HepG2 (cell line): ENCODE results near the gene OCIAD2. TPM values are rescaled to one million over a fixed set of nuclear protein-coding genes. Genes with fewer than 3 reads are reported as not detected.

Experiments used
- ATAC-seq: fragments of 200-7000 bp; cut with Tn5 transposase; 3 replicates; pipeline ENCODE4 v1.9.1; 2020; ENCODE audit warnings: mild to moderate bottlenecking, moderate library complexity
- BruUV-seq: library from RNA; stranded (reverse); fragments of 400-500 nt; replicated peaks from 2 replicates; lab custom pipeline; 2021; lab: Mats Ljungman, UMichigan
- CTCF ChIA-PET: fragments of 300-600 bp; formaldehyde crosslinking; extraction: SDS; loops from one replicate; lab custom pipeline; 2021; ENCODE audit warnings: low total read pairs, inconsistent platforms, low intra/inter-chr PET ratio; lab: Yijun Ruan, JAX
- POLR2A ChIA-PET: fragments of 350-600 bp; sonication (Branson Sonifier 250); formaldehyde crosslinking; loops from one replicate; lab custom pipeline; 2020; ENCODE audit warnings: antibody characterized with exemption, inconsistent platforms; lab: Yijun Ruan, JAX
- DNase-seq: peaks from one replicate; pipeline ENCODE4 v3.0.0-alpha.2; 2015; ENCODE audit warnings: low spot score
- FAIRE-seq: peaks from 3 replicates; lab custom pipeline; 2011; peaks lifted over from hg19 to GRCh38; lab: Jason Lieb, UNC
- H2AFZ ChIP-seq: one replicate; pipeline ENCODE4 v1.6.1; 2011; ENCODE audit warnings: low read length, inconsistent platforms
- H3K27ac ChIP-seq: fragments of 300-600 bp; 3 replicates; pipeline ENCODE4 v1.8.0; 2011; ENCODE audit warnings: mixed run types, mild to moderate bottlenecking, mixed read lengths, low read length, inconsistent platforms; ENCODE audit not compliant: insufficient read depth; ENCODE audit errors: extremely low read length
- H3K27me3 ChIP-seq, 2 experiments: fragments of 200-600 bp in 1 of 2; 2 replicates in 1 of 2; 3 replicates in 1 of 2; pipeline versions ENCODE4 v1.6.0 to v1.8.0; 2011; ENCODE audit warnings: low read length in 2 of 2, mild to moderate bottlenecking in 2 of 2, moderate library complexity in 2 of 2, inconsistent platforms in 1 of 2; ENCODE audit not compliant: insufficient read depth in 2 of 2, control insufficient read depth in 1 of 2
- H3K36me3 ChIP-seq, 2 experiments: fragments of 200-600 bp in 1 of 2; replicated peaks in 1 of 2; 2 replicates in 1 of 2; 3 replicates in 1 of 2; pipeline versions ENCODE4 v1.5.1 to v1.8.0; 2011; ENCODE audit warnings: low read length in 2 of 2, inconsistent platforms in 1 of 2; ENCODE audit not compliant: insufficient read depth in 2 of 2, control insufficient read depth in 1 of 2
- H3K4me1 ChIP-seq: 2 replicates; pipeline ENCODE4 v1.5.1; 2012; ENCODE audit warnings: low read length, inconsistent platforms; ENCODE audit not compliant: insufficient read depth
- H3K4me2 ChIP-seq: 2 replicates; pipeline ENCODE4 v1.6.0; 2011; ENCODE audit warnings: low read depth, low read length, inconsistent platforms
- H3K4me3 ChIP-seq, 3 experiments: fragments of 200-600 bp in 1 of 3; sonication (generic), shearing (Covaris generic) in 1 of 3; replicated peaks in 1 of 3; 2 replicates each; pipeline ENCODE4 v1.5.1; 2011 to 2016; ENCODE audit warnings: low read length in 3 of 3, inconsistent platforms in 2 of 3, low read depth in 2 of 3, mild to moderate bottlenecking in 2 of 3, control low read depth in 1 of 3, mixed read lengths in 1 of 3; ENCODE audit not compliant: insufficient read depth in 1 of 3
- H3K79me2 ChIP-seq: one replicate; pipeline ENCODE4 v1.6.1; 2011; ENCODE audit warnings: low read length, inconsistent platforms; ENCODE audit not compliant: insufficient read depth
- H3K9ac ChIP-seq: 2 replicates; pipeline ENCODE4 v1.6.0; 2011; ENCODE audit warnings: mild to moderate bottlenecking, low read depth, low read length, inconsistent platforms; ENCODE audit not compliant: insufficient read depth
- H3K9me3 ChIP-seq: 2 replicates; pipeline ENCODE4 v1.5.1; 2012; ENCODE audit warnings: mild to moderate bottlenecking, low read length
- H4K20me1 ChIP-seq: 2 replicates; pipeline ENCODE4 v1.6.0; 2011; ENCODE audit warnings: inconsistent platforms, mild to moderate bottlenecking, low read length, moderate library complexity; ENCODE audit not compliant: insufficient read depth
- GABPB1 ChIP-seq: IDR thresholded peaks from 2 replicates; pipeline ENCODE4 v1.6.1; 2016; ENCODE audit warnings: mild to moderate bottlenecking, missing genetic modification reagents, moderate library complexity, missing compliant biosample characterization
- GTF2F1 ChIP-seq: fragments of 150-350 bp; IDR thresholded peaks from 2 replicates; pipeline ENCODE4 v1.6.1; 2014; ENCODE audit warnings: low read length
- HNRNPK ChIP-seq: fragments of 200-400 bp; formaldehyde crosslinking; IDR thresholded peaks from 2 replicates; pipeline ENCODE4 v1.6.1; 2018; ENCODE audit warnings: low read length, low read depth, moderate library complexity, mild to moderate bottlenecking; ENCODE audit not compliant: poor library complexity, severe bottlenecking
- KLF11 ChIP-seq: IDR thresholded peaks from 2 replicates; pipeline ENCODE4 v1.6.1; 2016; ENCODE audit warnings: missing compliant biosample characterization
- KMT2A ChIP-seq: sonication (generic); formaldehyde crosslinking; IDR thresholded peaks from 2 replicates; pipeline ENCODE4 v1.4.0; 2020; ENCODE audit warnings: missing genetic modification reagents
- MAFF ChIP-seq: IDR thresholded peaks from 2 replicates; pipeline ENCODE4 v1.6.1; 2011; ENCODE audit warnings: low read depth, low read length, improper control_type of control experiment
- MAFK ChIP-seq, 2 experiments: IDR thresholded peaks in 1 of 2; conservative IDR thresholded peaks in 1 of 2; 2 replicates each; pipeline ENCODE4 v1.6.1; 2011; ENCODE audit warnings: improper control_type of control experiment in 2 of 2, low read length in 2 of 2
- MED1 ChIP-seq: sonication (generic); formaldehyde crosslinking; IDR thresholded peaks from 2 replicates; pipeline ENCODE4 v1.4.0; 2020; ENCODE audit warnings: missing genetic modification reagents
- MED13 ChIP-seq: sonication (generic); formaldehyde crosslinking; IDR thresholded peaks from 2 replicates; pipeline ENCODE4 v1.5.0; 2020; ENCODE audit warnings: missing genetic modification reagents
- MTA3 ChIP-seq: sonication (generic); formaldehyde crosslinking; IDR thresholded peaks from 2 replicates; pipeline ENCODE4 v1.4.0; 2020; ENCODE audit warnings: missing genetic modification reagents
- NFATC3 ChIP-seq: sonication (generic); formaldehyde crosslinking; IDR thresholded peaks from 2 replicates; pipeline ENCODE4 v1.5.1; 2020; ENCODE audit warnings: mild to moderate bottlenecking, missing genetic modification reagents
- PHF21A ChIP-seq: sonication (generic); formaldehyde crosslinking; IDR thresholded peaks from 2 replicates; pipeline ENCODE4 v1.5.0; 2020; ENCODE audit warnings: mild to moderate bottlenecking, missing genetic modification reagents
- ZBTB3 ChIP-seq: sonication (generic); formaldehyde crosslinking; IDR thresholded peaks from 2 replicates; pipeline ENCODE4 v1.4.0; 2020; ENCODE audit warnings: low read depth, mild to moderate bottlenecking, moderate library complexity, missing genetic modification reagents, borderline replicate concordance
- ZNF468 ChIP-seq: sonication (generic); formaldehyde crosslinking; IDR thresholded peaks from 2 replicates; pipeline ENCODE4 v1.8.0; 2022; ENCODE audit warnings: mild to moderate bottlenecking, moderate library complexity, missing genetic modification reagents
- ZNF652 ChIP-seq: IDR thresholded peaks from 2 replicates; pipeline ENCODE4 v1.6.1; 2016; ENCODE audit warnings: low read depth, borderline replicate concordance
- ZNF776 ChIP-seq: sonication (generic); formaldehyde crosslinking; IDR thresholded peaks from 2 replicates; pipeline ENCODE4 v1.4.0; 2020; ENCODE audit warnings: mild to moderate bottlenecking, missing genetic modification reagents
- WGBS: methylation state at CpG from one replicate; pipeline ENCODE4 v1.1.6; 2017; ENCODE audit warnings: low lambda C conversion rate; 5-methylcytosine and 5-hydroxymethylcytosine counted together
- in situ Hi-C: cut with HindIII; loops from 2 replicates; pipeline ENCODE4 v1.10.0; 2017; ENCODE audit warnings: low pct_unique_long_range_greater_than_20kb; ENCODE audit not compliant: extremely low pct_ligation_motif_present
- intact Hi-C: fragments of 100-400 bp; cut with micrococcal nuclease; formaldehyde crosslinking; loops from one replicate; pipeline ENCODE4 v1.10.0; 2022; ENCODE audit not compliant: unreplicated experiment
- polyA plus RNA-seq, 8 experiments: library from polyadenylated mRNA; depleted of rRNA in 3 of 8; stranded (reverse) in 7 of 8; unstranded in 1 of 8; fragments of >200 nt; fragmentation: Illumina TruSeq in 4 of 8; extraction: Trizol in 4 of 8; gene quantifications; 2 replicates each; pipeline versions ENCODE4 v1.2.1 to v1.2.3, GENCODE V29; 2011 to 2016; ENCODE audit warnings: low read depth in 4 of 8, missing spikeins in 1 of 8, mixed read lengths in 1 of 8; ENCODE audit not compliant: insufficient read depth in 1 of 8
- small RNA-seq, 3 experiments: library from RNA; depleted of rRNA; stranded (forward); fragments of <200 nt; gene quantifications; one replicate each; pipeline ENCODE3, GENCODE V24; 2012; ENCODE audit warnings: low read depth in 2 of 3, low replicate concordance in 1 of 3; ENCODE audit not compliant: insufficient read length in 3 of 3, insufficient read depth in 2 of 3
- total RNA-seq, 5 experiments: library from RNA; depleted of rRNA; stranded (reverse); fragments of >200 nt; fragmentation: Illumina TruSeq; extraction: Trizol; gene quantifications; 2 replicates each; pipeline ENCODE4 v1.2.3, GENCODE V29; 2016; ENCODE audit warnings: low read depth in 1 of 5
- TF ChIP-seq, protein P1 (sequence below): sonication (generic); formaldehyde crosslinking; IDR thresholded peaks from 2 replicates; pipeline ENCODE4 v1.4.0; 2020; ENCODE audit warnings: missing genetic modification reagents, borderline replicate concordance

Gene OCIAD2
- total and polyA plus RNA-seq, 2 of the 13 experiments (the other 11 are each of a cell fraction or from before 2014, with no cell fraction given), result not detected

GRCh38 chr4:48836658-48837057 is 69.9 kb downstream of the OCIAD2 start:
- peaks cover 2 to 13% of the 10 kb centered on the region in 2 experiments; a peak in 3 of 5 replicates for H3K36me3 ChIP-seq
- H3K4me2 ChIP-seq, result no peak overlapping the region
- intact Hi-C loops, result no loop called here
- no peak overlapping the region for H3K9ac ChIP-seq
- peaks cover 9% of the 10 kb centered on the region for H3K4me1 ChIP-seq
- peak; percentile 71 to 81 for TF ChIP-seq MAFK (conservative IDR thresholded peaks at IDR 0.05 in 1 of 2, IDR thresholded peaks at IDR 0.05 in 1 of 2; ENCODE audit: low read length in 2 of 2)
- no peak for TF ChIP-seq ZNF652 (CRISPR knock-in tag)
- peak; percentile 74 for TF ChIP-seq MAFF
- no peak for TF ChIP-seq KLF11 (CRISPR knock-in tag)
- TF ChIP-seq GABPB1 (CRISPR knock-in tag), result no peak
- TF ChIP-seq ZBTB3 (CRISPR knock-in tag), result no peak
- TF ChIP-seq PHF21A (CRISPR knock-in tag), result no peak
- TF ChIP-seq HNRNPK, result no peak
- TF ChIP-seq ZNF776 (CRISPR knock-in tag), result no peak
- TF ChIP-seq NFATC3 (CRISPR knock-in tag), result no peak
- TF ChIP-seq, protein P1, sequence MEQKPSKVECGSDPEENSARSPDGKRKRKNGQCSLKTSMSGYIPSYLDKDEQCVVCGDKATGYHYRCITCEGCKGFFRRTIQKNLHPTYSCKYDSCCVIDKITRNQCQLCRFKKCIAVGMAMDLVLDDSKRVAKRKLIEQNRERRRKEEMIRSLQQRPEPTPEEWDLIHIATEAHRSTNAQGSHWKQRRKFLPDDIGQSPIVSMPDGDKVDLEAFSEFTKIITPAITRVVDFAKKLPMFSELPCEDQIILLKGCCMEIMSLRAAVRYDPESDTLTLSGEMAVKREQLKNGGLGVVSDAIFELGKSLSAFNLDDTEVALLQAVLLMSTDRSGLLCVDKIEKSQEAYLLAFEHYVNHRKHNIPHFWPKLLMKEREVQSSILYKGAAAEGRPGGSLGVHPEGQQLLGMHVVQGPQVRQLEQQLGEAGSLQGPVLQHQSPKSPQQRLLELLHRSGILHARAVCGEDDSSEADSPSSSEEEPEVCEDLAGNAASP (CRISPR knock-in tag), result no peak
- no peak for TF ChIP-seq MED1 (CRISPR knock-in tag)
- TF ChIP-seq ZNF468, result no peak
- TF ChIP-seq GTF2F1, result no peak
- no peak for TF ChIP-seq KMT2A
- no peak for TF ChIP-seq MTA3 (CRISPR knock-in tag)
- TF ChIP-seq MED13 (CRISPR knock-in tag), result no peak
- TF ChIP-seq, all 625 proteins: peak for 2
- CTCF ChIA-PET, result no interaction called here
- 86% methylated on average over 4 of the region's 4 CpGs for WGBS
- H4K20me1 ChIP-seq, result no peaks in the 10 kb centered on the region
- H3K9me3 ChIP-seq, result no peaks in the 10 kb centered on the region
- H2AFZ ChIP-seq, result no peak overlapping the region
- peaks cover 24% of the 10 kb centered on the region for H3K79me2 ChIP-seq
- no peak for DNase-seq
- H3K4me3 ChIP-seq, result no peak overlapping the region
- FAIRE-seq, result no peak
- POLR2A ChIA-PET, result no interaction called here
- in situ Hi-C loops, result no loop called here
- no TSS peak for BruUV-seq
- H3K27me3 ChIP-seq, result peaks cover 0 to under 1% of the 10 kb centered on the region in 2 experiments; a peak in 1 of 5 replicates
- ATAC-seq, result no peak
- no peak overlapping the region for H3K27ac ChIP-seq

Small RNA genes lying within 50 kb of the gene (small RNA-seq; reads per million reads assigned to genes)
- gene AC020593.1, result 0 reads per million in 3 experiments
- gene RNU6-158P, result 0 reads per million in 3 experiments

Other genes with a start within 250 kb of the OCIAD2 start
- 19.6 and 28.4 TPM in 2 replicates for gene FRYL, start 126.5 kb downstream of the OCIAD2 start, total RNA-seq (2016; rRNA removed; fragmentation: Illumina TruSeq; extraction: Trizol)
- 7.8 and 9.7 TPM in 2 replicates for gene FRYL, start 126.5 kb downstream of the OCIAD2 start, polyA plus RNA-seq (2011; rRNA removed)
- 52.6 and 74.9 TPM in 2 replicates for gene OCIAD1, start 75.7 kb downstream of the OCIAD2 start, total RNA-seq (2016; rRNA removed; fragmentation: Illumina TruSeq; extraction: Trizol)
- gene OCIAD1, start 75.7 kb downstream of the OCIAD2 start, polyA plus RNA-seq (2011; rRNA removed), result 59.7 and 67.3 TPM in 2 replicates
- gene CWH43, start 79.5 kb upstream of the OCIAD2 start, total RNA-seq (2016; rRNA removed; fragmentation: Illumina TruSeq; extraction: Trizol), result not detected in 2 replicates
- not detected in 2 replicates for gene CWH43, start 79.5 kb upstream of the OCIAD2 start, polyA plus RNA-seq (2011; rRNA removed)